GM21737 (cell line): ENCODE data around the gene WIPF3.
"Not testable (repeated sequence)": the region's sequence is repeated elsewhere in the genome, so short reads cannot be mapped to it uniquely, and the experiment has no call there.

Source experiments
- ATAC-seq: cut with Tn5 transposase; IDR thresholded peaks from one replicate; pipeline ENCODE4 v1.9.1; 2021; ENCODE audit warnings: mild to moderate bottlenecking, moderate library complexity; ENCODE audit not compliant: unreplicated experiment

The WIPF3 gene

GRCh38 chr7:29946428-29947186 lies 140.3 kb downstream of the WIPF3 start:
- no peak for ATAC-seq

- no peak for ATAC-seq
Measured at GRCh38 chr7:29948587-29948986, 142.3 kb downstream of the WIPF3 start.

DNA sequence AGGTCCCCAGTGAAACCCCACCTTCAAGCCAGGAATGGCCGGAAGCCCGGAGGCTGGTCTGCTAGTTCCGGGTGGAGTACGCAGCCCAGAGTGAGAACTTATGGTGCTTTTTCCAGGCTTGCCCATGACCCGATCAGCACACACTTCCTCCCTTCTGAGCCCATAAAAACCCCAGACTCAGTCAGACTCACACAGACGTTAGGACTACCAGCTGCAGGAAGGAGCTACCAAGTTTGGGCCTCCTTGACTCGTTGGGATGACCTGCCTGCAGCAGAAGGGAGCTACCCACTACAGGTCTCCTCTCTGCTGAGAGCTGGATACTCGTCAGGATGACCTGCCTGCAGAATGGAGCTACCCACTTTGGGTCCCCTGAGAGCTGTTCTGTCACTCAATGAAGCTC lies 144.2 kb downstream of the WIPF3 start:
- no peak for ATAC-seq

DNA sequence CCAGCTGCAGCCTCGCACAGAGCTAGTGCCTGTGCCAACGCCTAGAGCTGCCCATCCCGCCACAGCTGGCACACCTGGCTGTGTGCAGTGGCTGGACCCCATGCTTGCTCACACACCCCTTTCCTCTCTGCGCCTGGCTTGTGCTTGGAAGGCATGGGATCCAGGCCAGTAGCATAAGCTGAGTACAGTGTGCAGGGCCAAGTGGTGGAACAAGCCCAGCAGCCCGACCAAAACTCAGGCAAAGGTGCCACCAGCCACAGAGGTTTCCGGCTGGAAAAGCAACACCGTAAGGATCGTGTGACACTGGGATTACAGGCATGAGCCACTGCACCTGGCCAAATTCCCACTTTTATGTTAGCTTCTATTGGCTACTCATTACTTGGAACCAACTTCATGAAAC lies 144.9 kb downstream of the WIPF3 start:
- ATAC-seq = no peak

DNA sequence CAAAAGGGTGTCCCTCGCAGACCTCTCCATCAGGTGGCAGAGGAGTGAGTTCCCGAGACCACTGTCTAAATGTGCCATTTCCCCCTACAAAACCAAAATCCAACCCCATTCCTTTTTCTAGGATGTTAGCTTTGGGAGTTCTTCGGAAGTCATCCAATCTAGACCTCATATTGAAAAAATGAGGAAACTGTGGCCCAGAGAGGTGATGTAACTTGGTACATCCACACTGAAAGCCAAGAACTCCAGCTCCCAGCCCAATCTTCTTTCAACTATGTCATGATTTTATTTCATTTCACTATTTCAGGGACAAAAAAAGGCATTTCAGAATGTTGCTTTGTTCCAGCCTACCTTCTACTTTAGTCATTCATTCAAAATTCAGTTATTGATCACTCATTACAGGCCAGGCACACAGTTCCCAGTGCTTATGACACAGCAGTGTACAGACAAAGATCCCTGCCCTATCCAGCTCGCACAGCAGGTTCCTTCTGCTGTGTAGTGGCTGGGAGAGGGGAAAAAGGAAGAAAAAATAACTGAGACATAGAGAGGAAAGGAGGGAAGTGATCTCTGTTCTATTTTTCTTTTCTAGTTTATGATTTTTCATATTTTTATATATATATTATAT lies 147.5 kb downstream of the WIPF3 start:
- no peak for ATAC-seq

- ATAC-seq = no peak
Measured at GRCh38 chr7:29955075-29955792, 148.9 kb downstream of the WIPF3 start.

- peak; percentile 69 for ATAC-seq
Measured at GRCh38 chr7:29955799-29956486, 149.6 kb downstream of the WIPF3 start.

DNA sequence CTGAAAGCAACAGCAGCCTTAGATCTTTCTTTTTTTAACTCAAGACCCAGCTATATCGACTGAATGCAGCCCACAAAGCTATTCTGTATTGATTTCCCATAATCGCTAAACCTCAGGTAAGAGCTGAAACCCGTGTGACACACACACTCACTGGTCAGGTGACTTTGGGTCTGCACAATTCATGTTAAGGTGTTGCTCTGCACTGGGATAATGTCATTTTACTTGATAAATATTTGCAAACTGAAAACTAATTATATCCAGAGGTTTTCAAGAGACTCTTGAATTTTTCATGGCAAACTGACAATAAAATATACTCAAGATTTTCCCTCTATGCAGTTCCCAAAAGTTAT lies 150.2 kb downstream of the WIPF3 start:
- no peak for ATAC-seq

DNA sequence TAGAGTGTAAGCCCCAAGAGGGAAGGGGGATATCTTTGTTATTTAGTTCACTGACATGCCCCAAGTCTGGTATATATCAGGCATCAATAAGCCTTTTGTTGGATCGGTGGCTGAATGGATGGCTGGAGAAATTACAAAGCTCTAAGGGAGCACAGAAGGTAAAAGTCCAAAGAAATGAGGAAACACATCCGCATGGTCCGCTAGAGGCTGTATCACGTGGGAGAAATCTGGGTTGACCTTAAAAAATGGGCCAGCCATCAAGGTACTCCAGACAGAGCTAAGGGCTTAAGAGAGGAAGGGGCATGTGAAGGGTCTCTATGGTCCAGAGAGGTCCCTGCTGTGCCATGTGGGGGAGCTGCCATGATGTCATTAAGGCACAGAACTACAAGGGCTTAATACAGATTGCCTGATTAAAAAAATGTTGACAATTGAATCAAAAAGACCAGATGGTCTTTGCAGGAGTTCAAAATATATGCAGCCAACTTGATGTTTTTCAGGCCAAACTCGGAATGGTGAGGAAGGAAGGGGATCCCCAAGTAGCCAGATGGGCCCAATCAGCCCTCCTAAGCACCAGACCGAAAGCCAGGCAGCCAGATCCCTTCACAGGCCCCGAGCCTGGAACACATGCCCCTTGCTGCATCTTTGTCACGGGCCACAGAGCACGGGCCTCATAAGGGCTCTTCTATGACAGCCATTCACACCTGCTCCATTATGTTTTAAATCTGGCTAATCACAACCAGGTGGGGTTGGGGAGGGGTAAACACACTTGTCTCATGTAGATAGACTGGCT lies 151.4 kb downstream of the WIPF3 start:
- no peak for ATAC-seq

GRCh38 chr7:29958667-29959358 lies 152.5 kb downstream of the WIPF3 start:
- no peak for ATAC-seq

DNA sequence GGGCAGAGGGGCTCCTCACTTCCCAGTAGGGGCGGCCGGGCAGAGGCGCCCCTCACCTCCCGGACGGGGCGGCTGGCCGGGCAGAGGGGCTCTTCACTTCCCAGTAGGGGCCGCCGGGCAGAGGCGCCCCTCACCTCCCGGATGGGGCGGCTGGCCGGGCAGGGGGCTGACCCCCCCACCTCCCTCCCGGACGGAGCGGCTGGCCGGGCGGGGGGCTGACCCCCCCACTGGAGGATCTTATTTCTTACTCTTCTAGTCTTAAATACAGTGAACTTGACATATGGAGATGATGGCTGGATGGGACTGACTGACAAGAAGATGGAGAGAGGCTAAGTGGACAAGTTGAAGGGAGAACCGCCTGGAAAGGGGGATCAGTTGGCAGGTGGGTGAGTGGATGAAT lies 155.3 kb downstream of the WIPF3 start:
- not testable (repeated sequence) for ATAC-seq

DNA sequence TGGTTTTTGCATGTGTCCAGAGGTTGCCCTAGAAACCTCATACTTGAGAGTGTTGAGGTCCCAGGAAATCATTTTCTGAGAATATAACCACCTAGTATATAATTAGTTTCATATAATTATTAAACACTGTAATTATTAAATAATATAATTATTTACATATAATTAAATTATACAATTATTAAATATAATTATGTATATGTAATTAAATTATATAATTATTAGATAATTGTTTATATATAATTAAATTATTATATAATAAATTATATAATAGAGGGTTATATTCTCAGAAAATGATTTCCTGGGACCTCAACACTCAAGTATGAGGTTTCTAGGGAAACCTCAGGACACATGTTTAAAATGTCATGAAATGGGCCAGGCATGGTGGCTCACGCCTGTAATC lies 155.7 kb downstream of the WIPF3 start:
- no peak for ATAC-seq

GRCh38 chr7:29965030-29965429 lies 158.7 kb downstream of the WIPF3 start:
- ATAC-seq = no peak
